ENCODE results near the gene JAG1.
A peak's percentile ranks its signal among the peaks of the same experiment; 100 is the strongest.

The JAG1 gene

GRCh38 chr20:10658876-10659632 is 14.7 kb downstream of the JAG1 start:
- Histone ChIP-seq H3K9ac (no peak overlapping the region), H3K36me3 (ENCODE audit: control insufficient read depth, insufficient read depth, low read length) (no peaks in the 10 kb centered on the region), H3K27me3 (ENCODE audit: control insufficient read depth, insufficient read depth, low read length) (no peaks in the 10 kb centered on the region), H3K4me2 (ENCODE audit: low read length) (no peak overlapping the region), H2AFZ (no peak overlapping the region), H3K4me1 (peaks cover 41% of the 10 kb centered on the region), H3K27ac (no peak overlapping the region), H3K9me3 (ENCODE audit: control insufficient read depth, low read length) (no peaks in the 10 kb centered on the region), H3K4me3 (ENCODE audit: low read depth, low read length) (no peak overlapping the region), H3K79me2 (peaks cover 13% of the 10 kb centered on the region)
- TF ChIP-seq, protein P1, sequence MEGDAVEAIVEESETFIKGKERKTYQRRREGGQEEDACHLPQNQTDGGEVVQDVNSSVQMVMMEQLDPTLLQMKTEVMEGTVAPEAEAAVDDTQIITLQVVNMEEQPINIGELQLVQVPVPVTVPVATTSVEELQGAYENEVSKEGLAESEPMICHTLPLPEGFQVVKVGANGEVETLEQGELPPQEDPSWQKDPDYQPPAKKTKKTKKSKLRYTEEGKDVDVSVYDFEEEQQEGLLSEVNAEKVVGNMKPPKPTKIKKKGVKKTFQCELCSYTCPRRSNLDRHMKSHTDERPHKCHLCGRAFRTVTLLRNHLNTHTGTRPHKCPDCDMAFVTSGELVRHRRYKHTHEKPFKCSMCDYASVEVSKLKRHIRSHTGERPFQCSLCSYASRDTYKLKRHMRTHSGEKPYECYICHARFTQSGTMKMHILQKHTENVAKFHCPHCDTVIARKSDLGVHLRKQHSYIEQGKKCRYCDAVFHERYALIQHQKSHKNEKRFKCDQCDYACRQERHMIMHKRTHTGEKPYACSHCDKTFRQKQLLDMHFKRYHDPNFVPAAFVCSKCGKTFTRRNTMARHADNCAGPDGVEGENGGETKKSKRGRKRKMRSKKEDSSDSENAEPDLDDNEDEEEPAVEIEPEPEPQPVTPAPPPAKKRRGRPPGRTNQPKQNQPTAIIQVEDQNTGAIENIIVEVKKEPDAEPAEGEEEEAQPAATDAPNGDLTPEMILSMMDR (IDR thresholded peaks at IDR 0.05) = no peak

GRCh38 chr20:10658051-10658823 is 15.6 kb downstream of the JAG1 start:
- Histone ChIP-seq H3K79me2 (peaks cover 13% of the 10 kb centered on the region), H3K36me3 (ENCODE audit: control insufficient read depth, insufficient read depth, low read length) (no peaks in the 10 kb centered on the region), H2AFZ (no peak overlapping the region), H3K27me3 (ENCODE audit: control insufficient read depth, insufficient read depth, low read length) (no peaks in the 10 kb centered on the region), H3K4me3 (ENCODE audit: low read depth, low read length) (no peak overlapping the region), H3K4me2 (ENCODE audit: low read length) (no peak overlapping the region), H3K9me3 (ENCODE audit: control insufficient read depth, low read length) (no peaks in the 10 kb centered on the region), H3K4me1 (peaks cover 43% of the 10 kb centered on the region), H3K9ac (no peak overlapping the region), H3K27ac (no peak overlapping the region)
- TF ChIP-seq, protein P1 (IDR thresholded peaks at IDR 0.05) = no peak

- Histone ChIP-seq H3K9ac (no peak overlapping the region), H3K36me3 (ENCODE audit: control insufficient read depth, insufficient read depth, low read length) (no peaks in the 10 kb centered on the region), H3K79me2 (peaks cover 12% of the 10 kb centered on the region), H3K27ac (no peak overlapping the region), H3K9me3 (ENCODE audit: control insufficient read depth, low read length) (no peaks in the 10 kb centered on the region), H3K27me3 (ENCODE audit: control insufficient read depth, insufficient read depth, low read length) (no peaks in the 10 kb centered on the region), H3K4me3 (ENCODE audit: low read depth, low read length) (no peak overlapping the region), H3K4me2 (ENCODE audit: low read length) (no peak overlapping the region), H2AFZ (no peak overlapping the region), H3K4me1 (peaks cover 47% of the 10 kb centered on the region)
- TF ChIP-seq, protein P1 (IDR thresholded peaks at IDR 0.05) = no peak
Observed at GRCh38 chr20:10657453-10657852, 16.3 kb downstream of the JAG1 start.

GRCh38 chr20:10655720-10656669 is 17.8 kb downstream of the JAG1 start:
- peaks cover 12% of the 10 kb centered on the region for H3K79me2 ChIP-seq
- H3K27me3 ChIP-seq (ENCODE audit: control insufficient read depth, insufficient read depth, low read length) = no peaks in the 10 kb centered on the region
- H3K4me3 ChIP-seq (ENCODE audit: low read depth, low read length) = no peak overlapping the region
- H3K9me3 ChIP-seq (ENCODE audit: control insufficient read depth, low read length) = no peaks in the 10 kb centered on the region
- peak overlapping the region; percentile 80 for H3K27ac ChIP-seq
- H3K4me2 ChIP-seq (ENCODE audit: low read length) = no peak overlapping the region
- H3K4me1 ChIP-seq = peaks cover 50% of the 10 kb centered on the region
- TF ChIP-seq, protein P1 (IDR thresholded peaks at IDR 0.05) = no peak
- H2AFZ ChIP-seq = no peak overlapping the region
- H3K36me3 ChIP-seq (ENCODE audit: control insufficient read depth, insufficient read depth, low read length) = no peaks in the 10 kb centered on the region
- H3K9ac ChIP-seq = no peak overlapping the region
